ENCODE results near the gene AQP1.
A peak's percentile ranks its signal among the peaks of the same experiment; 100 is the strongest.

Gene AQP1

DNA sequence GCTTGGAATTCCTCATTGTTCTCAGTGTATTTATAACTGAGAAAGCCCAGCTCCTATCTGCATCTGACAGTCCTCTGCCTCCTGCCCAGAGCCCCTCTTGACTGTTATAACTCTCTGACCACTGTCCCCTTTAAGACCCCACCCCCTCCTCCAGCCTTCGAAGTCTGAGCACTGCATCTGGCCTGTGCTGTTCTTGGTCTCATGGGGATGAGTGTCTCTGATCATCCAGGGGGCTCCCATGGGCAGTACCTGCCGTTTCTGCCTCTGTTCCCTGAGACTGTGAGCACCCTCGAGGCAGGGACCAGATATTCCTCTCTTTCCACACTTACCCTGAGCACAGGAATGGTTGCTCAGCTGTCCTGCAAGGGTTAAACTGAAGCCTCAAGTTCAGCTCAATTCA lies 59.8 kb downstream of the AQP1 start:
- no peak for DNase-seq (ENCODE audit: low read depth in 4 of 4, low spot score in 1 of 4)

DNA sequence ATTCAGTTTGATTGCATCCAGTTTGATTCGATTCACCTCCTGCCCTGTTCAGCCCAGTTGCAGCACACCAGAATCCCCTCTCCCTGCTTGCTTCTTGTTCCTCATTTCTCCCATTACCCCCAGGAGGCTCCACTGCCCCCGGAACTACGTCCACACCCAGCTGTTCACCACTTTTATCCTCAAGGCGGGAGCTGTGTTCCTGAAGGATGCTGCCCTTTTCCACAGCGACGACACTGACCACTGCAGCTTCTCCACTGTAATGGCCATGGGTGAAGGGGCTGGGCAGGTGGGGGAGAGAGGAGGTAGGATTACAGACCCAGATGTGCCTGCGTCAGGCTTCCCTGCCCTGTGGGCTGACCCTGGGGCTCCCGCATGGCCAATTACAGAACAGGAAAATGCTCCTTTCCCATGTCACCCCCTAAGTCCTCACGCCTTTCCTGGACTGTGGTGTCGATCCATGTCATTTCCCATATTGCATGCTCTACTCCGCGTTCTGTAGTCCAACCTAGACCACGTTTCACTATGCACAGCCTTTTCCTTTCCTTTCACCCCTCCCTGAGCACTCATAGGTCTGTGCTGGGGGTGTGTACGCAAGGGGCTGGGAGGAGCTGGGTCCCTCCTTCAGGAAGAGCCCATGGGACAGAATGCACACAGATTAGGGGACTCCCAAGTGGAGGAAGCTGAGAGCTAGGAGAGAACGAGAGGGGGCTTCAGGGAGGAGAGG lies 60.3 kb downstream of the AQP1 start:
- DNase-seq (ENCODE audit: low read depth in 4 of 4, low spot score in 1 of 4) = no peak

DNA sequence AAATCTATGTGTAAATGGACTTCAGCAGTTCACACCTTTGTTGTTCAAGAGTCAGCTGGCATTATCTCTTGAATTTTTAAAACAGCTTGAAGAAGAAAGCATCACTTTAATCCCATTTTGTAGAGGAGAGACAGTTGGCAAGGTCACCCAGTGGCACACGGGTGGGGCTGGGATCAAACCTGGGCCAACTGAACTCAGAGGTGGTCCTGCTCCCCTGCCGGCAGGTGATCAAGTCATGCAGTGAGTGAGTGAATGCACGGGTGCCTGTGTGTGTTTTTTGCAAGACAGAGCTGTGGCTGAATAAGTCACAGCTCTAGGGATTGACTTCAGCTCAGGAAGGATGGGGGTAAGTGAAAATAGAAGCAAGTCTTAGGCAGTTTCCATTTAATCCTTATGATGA lies 61.6 kb downstream of the AQP1 start:
- no peak for DNase-seq (ENCODE audit: low read depth in 4 of 4, low spot score in 1 of 4)

DNA sequence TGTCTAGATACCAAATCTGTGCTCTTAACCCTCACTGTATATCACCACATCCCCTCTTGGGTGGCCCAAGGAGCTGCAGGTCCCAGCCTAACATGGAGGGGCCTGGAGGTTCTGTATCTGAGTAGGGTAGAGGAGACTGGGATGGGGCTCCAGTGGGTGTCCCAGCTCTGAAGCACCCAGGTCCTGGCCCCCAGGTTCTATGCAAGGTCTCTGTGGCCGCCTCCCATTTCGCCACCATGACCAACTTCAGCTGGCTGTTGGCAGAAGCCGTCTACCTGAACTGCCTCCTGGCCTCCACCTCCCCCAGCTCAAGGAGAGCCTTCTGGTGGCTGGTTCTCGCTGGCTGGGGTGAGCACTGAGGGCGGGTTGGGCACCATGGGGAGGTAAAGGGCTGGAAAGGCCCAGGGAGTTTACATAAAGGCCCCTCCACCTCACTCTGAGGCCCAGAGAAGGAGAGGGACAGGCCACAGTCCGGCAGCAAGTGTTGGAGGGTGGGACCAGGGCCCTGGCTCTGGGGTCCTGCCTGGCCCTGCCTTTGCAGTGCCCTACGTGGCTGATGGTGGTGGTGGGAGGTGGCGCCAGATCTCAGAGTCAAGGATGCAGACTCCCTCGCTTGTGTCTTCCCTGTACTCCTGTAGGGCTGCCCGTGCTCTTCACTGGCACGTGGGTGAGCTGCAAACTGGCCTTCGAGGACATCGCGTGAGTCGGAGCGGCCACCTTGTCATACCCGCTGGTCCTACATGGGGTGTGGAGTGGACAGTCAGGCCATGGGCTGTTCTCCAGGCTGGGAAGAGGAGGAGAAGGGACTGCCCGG lies 62.3 kb downstream of the AQP1 start:
- no peak for DNase-seq (ENCODE audit: low read depth in 4 of 4, low spot score in 1 of 4)

DNA sequence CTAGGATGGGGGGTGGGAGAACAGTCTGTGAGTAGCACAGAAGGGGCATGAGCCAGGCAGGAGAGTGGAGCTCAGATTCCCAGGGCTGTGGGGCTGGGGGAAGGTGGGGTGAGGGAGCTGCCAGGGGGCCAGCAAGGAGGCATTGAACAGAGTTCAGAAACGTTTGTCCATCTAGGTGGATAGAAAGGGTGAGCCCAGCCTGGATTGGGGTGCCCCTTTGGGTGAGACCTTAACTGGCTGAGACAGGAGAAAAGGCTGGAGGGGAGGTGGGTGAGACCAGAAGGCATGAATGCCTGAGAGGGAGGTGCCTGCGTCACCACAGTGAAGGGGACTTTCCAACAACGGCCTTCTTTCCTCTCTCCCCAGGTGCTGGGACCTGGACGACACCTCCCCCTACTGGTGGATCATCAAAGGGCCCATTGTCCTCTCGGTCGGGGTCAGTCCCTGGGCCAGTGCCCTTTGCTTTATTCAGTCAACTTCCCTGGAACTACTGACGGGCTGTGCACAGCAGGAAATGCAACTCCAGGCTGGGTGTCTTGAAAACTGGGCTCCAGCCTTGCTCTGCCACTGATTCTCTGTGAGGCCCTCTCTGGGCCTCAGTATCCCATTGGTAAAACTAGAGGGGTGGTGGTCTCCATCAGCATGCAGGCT lies 63.1 kb downstream of the AQP1 start:
- DNase-seq (ENCODE audit: low read depth in 4 of 4, low spot score in 1 of 4) = peak in 1 of 4 experiments; percentile 36
